HG02973 (cell line): ENCODE results near the gene LAIR1.
"Not testable (repeated sequence)": the region's sequence is repeated elsewhere in the genome, so short reads cannot be mapped to it uniquely, and the experiment has no call there.

Experiments
- ATAC-seq: cut with Tn5 transposase; IDR thresholded peaks from one replicate; pipeline ENCODE4 v1.9.1; 2021; ENCODE audit warnings: moderate library complexity; ENCODE audit not compliant: unreplicated experiment

The LAIR1 gene, protein sequence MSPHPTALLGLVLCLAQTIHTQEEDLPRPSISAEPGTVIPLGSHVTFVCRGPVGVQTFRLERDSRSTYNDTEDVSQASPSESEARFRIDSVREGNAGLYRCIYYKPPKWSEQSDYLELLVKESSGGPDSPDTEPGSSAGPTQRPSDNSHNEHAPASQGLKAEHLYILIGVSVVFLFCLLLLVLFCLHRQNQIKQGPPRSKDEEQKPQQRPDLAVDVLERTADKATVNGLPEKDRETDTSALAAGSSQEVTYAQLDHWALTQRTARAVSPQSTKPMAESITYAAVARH

DNA sequence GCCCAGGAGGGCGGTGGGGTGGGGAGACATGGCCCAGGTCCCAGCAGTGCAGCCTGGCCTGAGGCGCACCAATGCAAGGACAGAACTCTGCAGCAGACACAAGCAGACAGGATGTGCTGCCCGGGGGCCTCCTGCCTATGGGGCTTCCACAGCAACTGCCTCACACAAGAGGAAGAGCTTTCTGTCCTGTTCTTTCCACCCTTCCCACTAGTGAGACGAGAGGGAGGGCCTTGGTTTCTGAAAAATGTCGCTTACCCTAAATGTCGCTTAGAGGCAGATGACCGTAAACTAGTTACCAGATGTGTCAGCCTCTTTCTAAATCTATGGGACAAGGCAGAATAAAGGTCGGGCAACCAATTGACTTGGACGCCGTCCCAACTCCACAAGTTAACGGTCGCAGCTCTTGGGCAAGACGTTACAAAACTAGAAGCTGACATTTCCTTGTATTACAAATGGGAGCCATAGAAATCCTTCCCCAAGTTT lies at the start of gene LAIR1:
Gene LAIR1 (minus strand): TSS at position 157 of the 483 bp plus-strand sequence. CDS start 127 bp downstream, at position 30.
- ATAC-seq = no peak

DNA sequence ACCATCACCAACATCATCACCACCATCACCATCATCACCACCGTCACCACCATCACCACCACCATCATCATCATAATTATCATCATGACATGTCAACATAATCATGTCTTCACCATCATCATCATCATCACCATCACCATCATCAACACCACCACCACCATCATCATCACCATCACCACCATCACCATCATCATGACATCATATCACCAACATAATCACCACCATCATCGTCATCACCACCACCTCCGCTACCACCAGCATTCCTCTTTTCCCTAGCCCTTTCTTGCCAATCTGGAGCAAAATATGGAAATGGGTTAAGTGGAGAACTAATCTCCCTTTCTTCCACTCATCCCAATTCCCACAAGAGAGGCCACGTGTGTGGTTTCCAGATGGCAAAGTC lies 49.4 kb upstream of the LAIR1 start:
- ATAC-seq = no peak

DNA sequence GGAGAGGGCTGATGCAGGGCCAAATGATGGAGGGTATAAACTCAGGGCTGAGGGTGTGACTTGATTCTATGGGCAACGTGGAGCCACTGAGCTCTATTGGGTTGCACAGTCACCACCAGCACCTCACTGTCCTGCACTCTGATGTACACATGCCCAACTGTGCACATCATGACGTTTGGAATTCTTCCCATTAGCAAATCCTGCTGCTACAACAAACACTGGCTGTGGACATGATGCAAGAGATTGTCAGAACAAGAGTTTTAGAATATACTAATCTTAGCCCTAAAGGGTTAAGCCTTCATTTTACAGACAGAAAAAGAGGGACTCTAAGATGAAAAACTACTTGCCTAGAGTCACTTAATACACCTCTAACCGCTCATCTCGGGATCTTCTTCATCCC lies 48.1 kb upstream of the LAIR1 start:
- ATAC-seq = no peak

DNA sequence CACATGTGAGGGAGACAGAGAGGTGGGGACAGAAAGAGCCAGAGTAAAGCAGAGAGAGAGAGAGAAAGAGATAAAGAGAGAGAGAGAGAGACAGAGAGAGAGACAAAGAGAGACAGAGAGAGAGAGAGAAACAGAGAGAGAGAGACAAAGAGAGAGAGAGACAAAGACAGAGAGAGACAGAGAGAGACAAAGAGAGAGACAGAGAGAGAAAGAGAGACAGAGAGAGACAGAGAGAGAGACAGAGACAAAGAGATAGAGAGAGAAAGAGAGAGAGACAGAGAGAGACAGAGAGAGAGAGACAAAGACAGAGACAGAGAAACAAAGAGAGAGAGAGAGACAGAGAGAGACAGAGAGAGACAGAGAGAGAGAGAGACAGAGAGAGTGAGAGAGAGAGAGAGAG lies 46.3 kb upstream of the LAIR1 start:
- ATAC-seq = no peak

DNA sequence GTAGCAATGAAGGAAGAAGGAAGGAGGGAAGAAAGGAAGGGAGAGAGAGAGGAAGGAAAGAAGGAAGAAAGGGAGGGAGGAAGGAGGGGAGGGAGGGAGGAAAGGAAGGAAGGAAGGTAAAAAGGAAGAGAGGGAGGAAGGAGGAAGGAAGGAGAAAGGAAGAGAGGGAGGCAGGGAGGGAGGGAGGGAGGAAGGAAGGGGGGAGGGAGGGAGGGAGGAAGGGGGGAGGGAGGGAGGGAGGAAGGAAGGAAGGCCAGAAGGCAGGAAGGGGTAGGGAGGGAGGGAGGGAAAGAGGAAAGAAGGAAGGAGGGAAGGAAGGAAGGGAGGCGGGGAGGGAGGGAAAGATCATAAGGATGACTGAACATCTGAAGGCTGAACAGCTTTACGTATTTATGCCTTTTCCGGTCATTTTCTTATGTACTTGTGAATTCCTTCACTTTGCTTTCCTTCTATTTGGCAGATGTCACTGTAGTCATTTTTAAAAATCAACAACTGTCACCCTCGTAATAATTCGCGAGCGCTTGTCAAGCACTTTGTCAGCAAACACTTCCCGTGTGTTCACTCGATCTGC lies 43.8 kb upstream of the LAIR1 start:
- no peak for ATAC-seq

DNA sequence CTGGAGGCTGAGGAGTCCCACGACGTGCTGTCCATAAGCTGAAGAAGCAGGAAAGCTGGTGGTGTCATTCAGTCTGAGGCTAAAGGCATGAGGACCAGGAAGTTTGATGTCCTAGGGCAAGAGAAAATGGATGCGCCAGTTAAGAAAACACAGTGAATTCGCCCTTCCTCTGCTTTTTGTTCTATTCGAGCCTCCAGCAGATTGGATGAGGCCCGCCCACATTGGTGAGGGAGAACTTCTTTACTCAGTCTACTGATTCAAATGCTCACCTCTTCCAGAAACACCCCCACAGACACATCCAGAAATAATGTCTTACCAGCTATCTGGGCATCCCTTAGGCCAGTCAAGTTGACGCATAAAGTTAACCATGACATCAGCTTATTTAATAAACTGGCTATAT lies 43.0 kb upstream of the LAIR1 start:
- no peak for ATAC-seq

DNA sequence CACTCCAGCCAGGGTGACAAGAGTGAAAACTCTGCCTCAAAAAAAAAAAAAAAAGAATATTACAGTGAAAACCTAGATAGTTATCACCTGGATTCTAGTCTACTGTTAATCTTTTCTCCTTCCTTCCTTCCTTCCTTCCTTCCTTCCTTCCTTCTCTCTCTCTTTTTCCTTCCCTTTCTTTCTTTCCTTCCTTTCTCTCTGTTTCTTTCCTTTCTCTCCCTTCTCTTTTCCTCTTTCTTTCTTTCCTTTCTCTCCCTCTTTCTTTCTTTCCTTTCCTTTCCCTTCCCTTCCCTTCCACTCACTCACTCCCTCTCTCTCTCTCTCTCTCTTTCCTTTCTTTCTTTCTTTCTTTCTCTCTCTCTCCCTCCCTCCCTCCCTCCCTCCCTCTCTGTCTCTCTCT lies 40.9 kb upstream of the LAIR1 start:
- ATAC-seq = no peak

DNA sequence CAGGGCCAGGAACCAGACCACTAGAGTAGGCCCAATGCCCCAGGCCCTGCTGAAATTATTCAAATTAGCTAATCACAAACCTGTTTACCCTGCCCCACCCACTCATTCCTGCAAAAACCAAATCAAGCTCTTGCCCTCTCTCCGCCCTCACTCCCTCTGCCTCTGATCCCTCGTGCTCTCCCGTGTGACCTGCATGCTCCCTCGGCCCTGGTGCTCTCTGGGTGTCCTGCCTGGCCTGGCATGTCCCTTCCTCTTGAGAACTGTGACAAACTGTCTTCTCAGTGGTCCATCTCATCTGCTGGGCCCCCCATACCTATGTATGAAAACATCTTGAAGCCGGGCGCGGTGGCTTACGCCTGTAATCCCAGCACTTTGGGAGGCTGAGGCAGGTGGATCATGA lies 38.3 kb upstream of the LAIR1 start:
- no peak for ATAC-seq

DNA sequence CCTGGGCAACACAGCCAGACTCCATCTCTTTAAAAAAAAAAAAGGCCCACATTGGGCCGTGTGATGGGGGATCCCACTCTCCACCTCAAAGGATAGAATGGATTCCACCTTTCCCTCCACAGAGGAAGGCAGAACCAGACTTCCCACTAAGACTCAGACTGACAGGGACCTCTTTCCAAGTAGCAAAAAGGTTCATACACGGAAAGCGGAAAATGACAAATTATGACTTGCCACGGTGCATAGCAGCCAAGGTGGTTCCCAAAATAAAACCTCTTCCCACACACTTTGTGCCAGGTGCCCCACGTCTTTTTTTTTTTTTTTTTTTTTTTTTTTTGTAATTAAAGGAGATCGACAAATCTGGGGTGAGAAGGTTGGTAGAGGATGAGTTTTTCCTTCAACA lies 36.2 kb upstream of the LAIR1 start:
- no peak for ATAC-seq

DNA sequence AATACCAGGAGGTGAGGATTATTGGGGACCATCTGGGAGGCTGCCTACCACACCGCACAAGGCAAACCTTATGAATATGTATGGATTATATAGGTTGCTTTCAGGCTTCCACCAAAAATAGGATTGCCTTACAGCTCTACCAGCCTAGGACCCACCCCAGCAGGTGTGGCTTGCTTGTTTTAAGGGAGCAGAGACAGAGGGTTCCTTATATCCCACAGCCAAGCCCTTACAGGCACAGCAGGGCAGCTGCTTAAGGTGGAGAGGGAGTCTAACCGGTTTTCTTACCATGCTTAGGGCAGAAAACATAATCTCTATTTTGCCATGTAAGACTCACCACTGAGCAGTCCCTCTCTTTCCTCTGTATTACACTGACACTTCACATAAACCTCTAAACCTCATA lies 34.5 kb upstream of the LAIR1 start:
- no peak for ATAC-seq

DNA sequence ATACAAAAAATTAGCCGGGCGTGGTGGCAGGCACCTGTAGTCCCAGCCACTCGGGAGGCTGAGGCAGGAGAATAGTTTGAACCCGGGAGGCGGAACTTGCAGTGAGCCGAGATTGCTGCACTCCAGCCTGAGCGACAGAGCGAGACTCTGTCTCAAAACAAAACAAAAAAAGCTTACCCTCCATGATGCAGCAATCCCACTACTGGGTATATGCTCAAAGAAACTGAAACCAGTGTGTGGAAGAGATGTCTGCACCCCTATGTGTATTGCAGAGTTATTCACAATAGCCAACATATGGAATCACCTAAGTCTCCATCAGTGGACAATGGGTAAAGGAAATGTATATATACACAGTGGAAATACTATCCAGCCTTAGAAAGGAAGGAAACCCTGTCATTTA lies 31.0 kb upstream of the LAIR1 start:
- ATAC-seq = no peak

DNA sequence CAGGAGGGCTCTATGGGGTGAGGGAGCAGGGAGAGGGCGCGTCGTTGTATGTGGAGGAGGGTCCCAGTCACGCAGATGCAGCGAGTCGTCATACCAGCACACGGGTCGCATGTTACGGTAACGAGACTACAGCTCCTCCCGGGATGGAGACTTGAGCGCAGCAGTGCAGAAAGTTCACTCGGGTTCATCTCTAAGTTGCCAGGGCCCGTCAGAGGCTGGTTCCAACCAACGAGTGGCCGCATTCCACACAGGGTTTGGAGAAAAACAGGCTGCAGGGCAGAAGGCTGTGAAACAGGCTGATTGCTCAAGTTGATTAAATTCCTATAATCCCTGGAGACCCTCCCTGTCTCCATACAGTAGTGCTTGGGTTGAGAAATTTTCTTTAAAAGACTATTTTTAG lies 28.6 kb upstream of the LAIR1 start:
- no peak for ATAC-seq

DNA sequence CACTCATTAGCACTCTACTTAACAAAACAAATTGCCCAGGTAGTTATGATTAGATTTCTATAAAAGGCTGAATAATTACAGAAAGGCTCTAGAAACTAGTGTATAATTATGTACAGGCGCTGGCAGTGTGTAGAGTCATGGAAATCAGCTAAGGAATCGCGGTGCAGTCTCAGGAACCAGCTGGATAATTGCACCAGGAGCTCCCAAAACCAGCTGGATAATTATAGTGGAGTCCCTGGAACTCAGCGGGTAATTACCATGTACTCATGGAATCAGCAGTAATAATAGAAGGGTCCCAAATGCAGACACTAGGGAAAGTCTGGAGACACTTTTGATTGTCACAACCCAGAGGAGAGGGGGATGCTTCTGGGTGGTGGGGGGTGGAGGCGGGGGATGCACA lies 27.4 kb upstream of the LAIR1 start:
- ATAC-seq = no peak

DNA sequence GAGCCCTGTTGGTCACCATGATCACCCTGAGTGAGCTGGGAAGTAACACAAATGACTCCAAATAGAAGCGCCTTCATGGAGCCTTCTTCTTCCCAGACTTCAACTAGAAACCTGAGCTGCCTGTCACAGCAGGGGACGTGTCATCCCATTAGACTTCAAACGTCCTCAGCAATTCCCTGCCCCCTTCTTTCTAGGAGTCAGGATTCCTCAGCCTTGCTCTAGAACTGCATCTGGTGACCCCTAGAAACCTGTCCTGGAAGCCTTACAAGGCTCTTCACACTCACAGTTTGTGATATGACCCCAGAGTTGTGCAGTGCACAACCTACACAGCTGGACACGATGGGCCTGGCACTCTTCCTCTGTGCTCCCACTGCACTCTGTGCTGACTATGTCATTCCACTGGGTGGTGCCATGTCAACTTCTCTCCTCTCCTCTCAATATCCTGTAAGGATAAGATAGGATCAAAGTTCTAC lies 26.9 kb upstream of the LAIR1 start:
- ATAC-seq = no peak

DNA sequence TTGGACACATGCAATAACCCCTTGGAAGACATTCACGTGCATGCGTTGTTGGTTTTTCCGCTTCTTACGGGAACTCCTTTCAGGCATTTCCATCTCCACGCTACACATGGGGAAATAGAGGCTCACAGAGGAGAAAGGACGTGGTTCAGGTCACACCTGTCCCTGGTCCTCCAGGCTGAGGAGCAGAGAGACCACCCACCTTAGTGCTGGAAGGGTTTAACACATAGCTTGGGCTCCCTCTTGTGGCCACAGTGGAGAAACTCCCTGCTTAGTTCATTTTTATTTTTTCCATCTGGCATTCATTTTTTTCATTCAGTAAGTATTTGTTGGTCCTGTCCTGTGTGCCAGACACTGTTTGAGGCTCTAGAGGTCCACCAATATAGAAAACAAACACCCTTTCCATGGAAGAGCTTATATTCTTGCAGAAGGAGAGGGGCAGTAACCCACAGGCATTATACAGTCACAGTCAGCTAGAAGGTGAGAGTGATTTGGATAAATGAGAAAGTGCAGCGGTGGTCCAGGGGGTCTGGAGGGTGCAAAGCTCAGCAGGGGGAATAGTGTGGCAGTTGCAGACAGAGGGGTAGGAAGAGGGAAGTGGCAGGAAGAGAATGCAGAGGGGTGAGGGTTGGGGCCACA lies 26.3 kb upstream of the LAIR1 start:
- no peak for ATAC-seq

DNA sequence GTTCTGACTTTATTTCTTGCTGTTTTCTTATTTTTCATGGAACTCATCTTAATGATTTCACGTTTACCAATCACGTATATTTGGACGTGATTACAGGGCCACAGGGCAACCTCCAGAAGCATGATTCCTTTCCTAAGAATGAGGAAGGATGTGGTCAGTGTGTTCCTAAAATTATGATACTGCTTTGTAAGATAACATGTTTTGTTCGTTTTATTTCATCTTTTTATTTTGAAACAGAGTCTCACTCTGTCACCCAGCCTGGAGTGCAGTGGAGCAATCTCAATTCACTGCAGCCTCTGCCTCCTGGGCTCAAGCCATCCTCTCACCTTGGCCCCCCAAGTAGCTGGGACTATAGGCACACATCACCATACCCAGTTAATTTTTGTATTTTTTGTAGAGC lies 24.8 kb upstream of the LAIR1 start:
- ATAC-seq = no peak

DNA sequence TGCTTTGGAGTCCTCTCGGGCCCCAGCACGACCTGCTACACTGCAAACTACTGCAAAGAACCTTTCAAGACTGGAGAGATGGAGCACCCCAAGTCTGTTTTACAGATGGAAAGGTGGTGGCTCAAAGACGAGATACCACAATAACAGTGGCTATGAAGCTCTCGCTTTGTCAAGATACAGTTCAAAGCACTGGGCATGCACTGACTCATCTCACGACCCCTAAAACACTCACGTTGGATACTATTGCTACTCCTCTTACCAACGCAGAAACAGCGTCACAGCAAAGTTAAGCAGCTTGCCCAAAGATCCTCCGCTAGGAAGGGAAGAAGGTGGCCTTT lies 24.0 kb upstream of the LAIR1 start:
- ATAC-seq = no peak

DNA sequence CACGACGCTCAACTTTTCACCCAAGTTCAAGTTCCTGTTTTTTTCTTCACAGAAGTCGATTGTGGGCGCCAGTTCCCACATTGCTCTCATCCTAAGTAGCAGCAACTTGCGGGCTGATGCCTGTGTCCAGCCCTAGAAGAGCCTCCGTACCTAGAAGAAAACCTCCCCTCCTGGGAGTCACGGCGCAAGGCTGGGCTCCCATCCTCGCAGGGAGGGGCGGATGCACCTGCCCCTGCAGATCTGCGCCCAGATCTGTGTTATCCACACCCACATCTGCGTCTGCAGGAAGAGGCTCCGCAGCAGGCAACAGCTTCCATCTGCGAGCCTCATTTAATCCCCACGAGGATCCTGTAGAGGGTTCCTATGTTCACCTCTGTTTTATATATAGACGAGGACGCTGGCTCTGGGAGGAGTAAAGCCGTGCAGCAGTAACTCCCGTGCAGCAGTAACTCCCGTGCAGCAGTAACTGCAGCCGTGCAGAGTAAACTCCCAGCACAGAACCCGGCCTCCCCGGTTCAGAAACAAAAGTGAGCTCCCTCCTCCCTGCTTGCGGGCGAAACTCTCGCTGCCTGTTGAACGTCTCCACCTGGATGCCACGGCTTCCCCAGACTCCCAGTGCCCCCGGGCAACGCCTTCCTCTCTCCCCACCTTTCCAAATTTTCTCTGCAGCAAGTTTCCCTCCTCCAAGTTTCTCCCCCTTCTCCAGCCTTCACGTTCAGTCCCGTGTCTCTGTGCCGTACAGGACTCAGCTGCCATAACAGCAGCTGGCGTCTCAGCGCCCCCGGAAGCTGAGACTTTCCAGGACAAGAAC lies 23.5 kb upstream of the LAIR1 start:
- no peak for ATAC-seq

DNA sequence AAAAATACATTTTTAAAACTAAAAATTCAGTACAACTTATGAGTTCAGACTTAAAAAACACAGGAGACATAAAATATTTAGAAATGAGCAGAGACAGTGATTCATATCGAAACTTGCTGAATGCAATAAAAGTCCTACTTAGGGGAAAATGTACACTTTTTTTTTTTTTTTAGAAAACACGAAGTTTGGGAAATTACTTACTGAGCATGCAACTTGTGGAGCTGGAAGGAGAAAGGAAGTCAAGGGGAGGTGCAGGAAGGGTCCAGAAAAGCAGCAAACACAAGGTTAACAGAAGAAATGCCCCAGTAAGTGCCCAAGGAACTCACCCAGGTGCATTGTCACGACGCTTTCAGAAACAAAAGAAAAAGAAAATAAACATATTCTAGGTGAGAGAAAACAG lies 18.6 kb upstream of the LAIR1 start:
- ATAC-seq = no peak

DNA sequence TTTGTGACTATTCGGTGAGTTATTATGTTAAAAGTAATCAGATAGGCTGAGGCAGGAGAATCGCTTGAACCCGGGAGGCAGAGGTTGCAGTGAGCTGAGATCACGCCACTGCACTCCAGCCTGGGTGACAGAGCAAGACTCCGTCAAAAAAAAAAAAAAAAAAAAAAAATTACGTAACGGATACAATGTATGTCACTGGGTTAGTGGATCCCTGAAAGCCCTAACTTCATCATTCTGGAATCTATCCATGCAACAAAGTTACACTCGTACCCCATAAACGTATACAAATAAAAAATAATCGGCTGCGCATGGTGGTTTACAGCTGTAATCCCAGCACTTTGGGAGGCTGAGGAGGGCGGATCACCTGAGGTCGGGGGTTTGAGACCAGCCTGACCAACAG lies 17.3 kb upstream of the LAIR1 start:
- ATAC-seq = not testable (repeated sequence)

DNA sequence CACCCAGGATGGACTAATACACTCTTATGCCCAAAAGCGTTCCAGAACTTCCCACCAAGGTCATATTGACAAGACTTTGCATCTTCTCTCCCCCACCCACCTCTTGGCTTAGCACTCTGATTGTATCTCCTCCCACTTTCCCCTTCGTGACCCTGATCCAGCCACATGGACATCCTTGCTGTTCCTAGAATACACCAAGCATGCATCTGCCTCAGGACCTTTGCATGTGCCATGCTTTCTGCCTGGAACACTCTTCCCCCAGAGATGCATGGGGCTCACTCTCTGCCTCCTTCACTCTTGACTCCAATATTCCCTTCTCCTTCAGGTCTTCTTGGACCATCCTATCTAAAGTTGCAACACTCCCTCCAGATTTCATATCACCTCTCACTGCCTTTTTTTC lies 16.2 kb upstream of the LAIR1 start:
- ATAC-seq = no peak
